Measurements from ENCODE around the gene SERPINA3.

The SERPINA3 gene

GRCh38 chr14:94615254-94615653 is 3.1 kb downstream of the SERPINA3 start:
- DNase-seq: no peak

- DNase-seq: no peak
These were observed 3.8 kb downstream of the SERPINA3 start for GRCh38 chr14:94615823-94616570.

- no peak for DNase-seq
These were observed 5.3 kb downstream of the SERPINA3 start for GRCh38 chr14:94617366-94617941.

GRCh38 chr14:94617988-94618822 is 6.0 kb downstream of the SERPINA3 start:
- no peak for DNase-seq

GRCh38 chr14:94619297-94619696 is 7.1 kb downstream of the SERPINA3 start:
- DNase-seq: no peak

GRCh38 chr14:94620597-94620996 is 8.4 kb downstream of the SERPINA3 start:
- no peak for DNase-seq

- no peak for DNase-seq
These were observed 9.4 kb downstream of the SERPINA3 start for GRCh38 chr14:94621358-94622134.

GRCh38 chr14:94622653-94623421 is 10.6 kb downstream of the SERPINA3 start:
- DNase-seq: no peak

- no peak for DNase-seq
These were observed 11.2 kb downstream of the SERPINA3 start for GRCh38 chr14:94623422-94623809.

GRCh38 chr14:94623856-94624499 is 11.8 kb downstream of the SERPINA3 start:
- no peak for DNase-seq

- no peak for DNase-seq
These were observed 12.6 kb downstream of the SERPINA3 start for GRCh38 chr14:94624537-94625352.

- no peak for DNase-seq
These were observed 13.1 kb downstream of the SERPINA3 start for GRCh38 chr14:94625353-94625635.

- no peak for DNase-seq
These were observed 16.4 kb downstream of the SERPINA3 start for GRCh38 chr14:94628578-94628977.

GRCh38 chr14:94630396-94630795 is 18.2 kb downstream of the SERPINA3 start:
- no peak for DNase-seq

GRCh38 chr14:94631050-94631449 is 18.9 kb downstream of the SERPINA3 start:
- DNase-seq: no peak

GRCh38 chr14:94631536-94632304 is 19.5 kb downstream of the SERPINA3 start:
- DNase-seq: no peak

- no peak for DNase-seq
These were observed 20.1 kb downstream of the SERPINA3 start for GRCh38 chr14:94632305-94632590.

GRCh38 chr14:94633121-94633520 is 20.9 kb downstream of the SERPINA3 start:
- DNase-seq: no peak

- DNase-seq: no peak
These were observed 23.0 kb downstream of the SERPINA3 start for GRCh38 chr14:94635154-94635553.

- DNase-seq: no peak
These were observed 24.7 kb downstream of the SERPINA3 start for GRCh38 chr14:94636744-94637412.

Data from activated CD4-positive, CD25-positive, alpha-beta regulatory T cell treated with anti-CD3 and anti-CD28 coated beads, Interleukin-2, amount 50 U/mL, for 72 hours (primary cell).